ENCODE results near the gene VMP1.

GRCh38 chr17:59870482-59870881, 163.0 kb downstream of the VMP1 start:
- TF ChIP-seq CTCF (IDR thresholded peaks at IDR 0.05; ENCODE audit: insufficient read depth, low read length, poor library complexity, severe bottlenecking) (no peak), EZH2phosphoT487 (conservative IDR thresholded peaks at IDR 0.05; ENCODE audit: low read length) (no peak)
